IMR-90 (cell line): ENCODE results near the gene ZCCHC24. TPM values are rescaled to one million over a fixed set of nuclear protein-coding genes. Genes with fewer than 3 reads are reported as not detected.

Experiments
- ATAC-seq: fragments of 200-7000 bp; cut with Tn5 transposase; 2 replicates; pipeline ENCODE4 v1.9.1; 2020; ENCODE audit warnings: low read depth, mild to moderate bottlenecking, moderate library complexity
- BruUV-seq: library from RNA; stranded (reverse); fragments of 400-500 nt; replicated peaks from 2 replicates; lab custom pipeline; 2021; lab: Mats Ljungman, UMichigan
- CTCF ChIA-PET: fragments of 300-600 bp; formaldehyde crosslinking; extraction: SDS; loops from one replicate; lab custom pipeline; 2021; ENCODE audit warnings: antibody characterized with exemption; lab: Yijun Ruan, JAX
- POLR2A ChIA-PET: fragments of 300-600 bp; sonication (Branson Sonifier 250); formaldehyde crosslinking; loops from one replicate; lab custom pipeline; 2022; ENCODE audit warnings: antibody characterized with exemption; ENCODE audit not compliant: unreplicated experiment; lab: Charles Lee
- DNase-seq: peaks from one replicate; pipeline ENCODE4 v3.0.0; 2013
- H2AFZ ChIP-seq: replicated peaks from 2 replicates; pipeline ENCODE3; 2013; ENCODE audit warnings: low read length, mild to moderate bottlenecking; ENCODE audit not compliant: poor library complexity
- H2AK5ac ChIP-seq: 2 replicates; pipeline ENCODE4 v1.6.1; 2013; ENCODE audit warnings: low read depth, low read length, inconsistent platforms
- H2AK9ac ChIP-seq: replicated peaks from 2 replicates; pipeline ENCODE3; 2013; ENCODE audit warnings: mild to moderate bottlenecking, low read depth, low read length, moderate library complexity; ENCODE audit not compliant: poor library complexity
- H2BK120ac ChIP-seq: 2 replicates; pipeline ENCODE4 v1.6.1; 2013; ENCODE audit warnings: low read depth, low read length, inconsistent platforms
- H2BK15ac ChIP-seq: 3 replicates; pipeline ENCODE4 v1.6.1; 2013; ENCODE audit warnings: low read depth, low read length, inconsistent platforms
- H2BK20ac ChIP-seq: 2 replicates; pipeline ENCODE4 v1.6.1; 2013; ENCODE audit warnings: low read depth, mild to moderate bottlenecking, inconsistent platforms, low read length, moderate library complexity
- H2BK5ac ChIP-seq: 2 replicates; pipeline ENCODE4 v1.6.1; 2013; ENCODE audit warnings: mild to moderate bottlenecking, low read depth, low read length, inconsistent platforms; ENCODE audit not compliant: poor library complexity, severe bottlenecking
- H3K14ac ChIP-seq: replicated peaks from 2 replicates; pipeline ENCODE4 v1.6.1; 2013; ENCODE audit warnings: low read depth, low read length, inconsistent platforms
- H3K18ac ChIP-seq: 2 replicates; pipeline ENCODE4 v1.6.1; 2013; ENCODE audit warnings: low read depth, low read length, control low read depth
- H3K23ac ChIP-seq: 2 replicates; pipeline ENCODE4 v1.6.1; 2013; ENCODE audit warnings: low read depth, low read length, inconsistent platforms
- H3K27ac ChIP-seq: 2 replicates; pipeline ENCODE4 v1.5.1; 2013; ENCODE audit warnings: mild to moderate bottlenecking, control low read depth, low read length; ENCODE audit not compliant: insufficient read depth
- H3K27me3 ChIP-seq: 2 replicates; pipeline ENCODE4 v1.6.1; 2013; ENCODE audit warnings: low read length; ENCODE audit not compliant: control insufficient read depth, insufficient read depth
- H3K36me3 ChIP-seq: 2 replicates; pipeline ENCODE4 v1.6.1; 2013; ENCODE audit warnings: low read length, mixed read lengths; ENCODE audit not compliant: control insufficient read depth, insufficient read depth
- H3K4ac ChIP-seq: 2 replicates; pipeline ENCODE4 v1.6.1; 2013; ENCODE audit warnings: low read depth, low read length, inconsistent platforms
- H3K4me1 ChIP-seq: 2 replicates; pipeline ENCODE4 v1.6.1; 2013; ENCODE audit warnings: low read length, mixed read lengths; ENCODE audit not compliant: control insufficient read depth, insufficient read depth
- H3K4me2 ChIP-seq: 2 replicates; pipeline ENCODE4 v1.6.1; 2013; ENCODE audit warnings: low read depth, mild to moderate bottlenecking, control low read depth, low read length, moderate library complexity
- H3K4me3 ChIP-seq: 2 replicates; pipeline ENCODE4 v1.5.1; 2013; ENCODE audit warnings: low read depth, mild to moderate bottlenecking, control low read depth, low read length, moderate library complexity; ENCODE audit not compliant: insufficient read depth
- H3K56ac ChIP-seq: 2 replicates; pipeline ENCODE4 v1.6.1; 2013; ENCODE audit warnings: low read length, inconsistent platforms; ENCODE audit not compliant: insufficient read depth; ENCODE audit errors: extremely low read depth
- H3K79me1 ChIP-seq, 2 experiments: 2 replicates each; pipeline ENCODE4 v1.6.1; 2013; ENCODE audit warnings: low read length in 2 of 2, inconsistent platforms in 1 of 2, low read depth in 1 of 2
- H3K9ac ChIP-seq: 2 replicates; pipeline ENCODE4 v1.6.1; 2013; ENCODE audit warnings: low read depth, low read length, control low read depth
- H3K9me1 ChIP-seq: 2 replicates; pipeline ENCODE4 v1.6.1; 2013; ENCODE audit warnings: low read length, inconsistent platforms; ENCODE audit not compliant: insufficient read depth
- H3K9me3 ChIP-seq: 2 replicates; pipeline ENCODE4 v1.6.1; 2013; ENCODE audit warnings: low read length; ENCODE audit not compliant: control insufficient read depth, insufficient read depth
- H4K20me1 ChIP-seq: 2 replicates; pipeline ENCODE4 v1.6.1; 2013; ENCODE audit warnings: low read length, inconsistent platforms; ENCODE audit not compliant: insufficient read depth
- H4K5ac ChIP-seq: 2 replicates; pipeline ENCODE4 v1.6.1; 2013; ENCODE audit warnings: mild to moderate bottlenecking, low read depth, low read length, control low read depth
- H4K8ac ChIP-seq, 2 experiments: 2 replicates each; pipeline ENCODE4 v1.6.1; 2013; ENCODE audit warnings: low read depth in 2 of 2, low read length in 2 of 2, control low read depth in 1 of 2, inconsistent platforms in 1 of 2
- H4K91ac ChIP-seq: 2 replicates; pipeline ENCODE4 v1.6.1; 2013; ENCODE audit warnings: low read depth, low read length, inconsistent platforms; ENCODE audit not compliant: insufficient read depth
- CEBPB ChIP-seq: IDR thresholded peaks from 2 replicates; pipeline ENCODE4 v1.6.1; 2012; ENCODE audit warnings: low read depth, low read length, improper control_type of control experiment
- POLR2A ChIP-seq: IDR thresholded peaks from 2 replicates; pipeline ENCODE4 v1.6.1; 2012; ENCODE audit warnings: mild to moderate bottlenecking, low read depth, low read length
- RFX5 ChIP-seq: IDR thresholded peaks from 2 replicates; pipeline ENCODE4 v1.8.0; 2012; ENCODE audit warnings: low read depth, mild to moderate bottlenecking, low read length, moderate library complexity
- WGBS, 2 experiments: methylation state at CpG; one replicate each; pipeline versions ENCODE4 v1.1.5 to v1.1.7; 2013; ENCODE audit warnings: missing lambda C conversion rate in 2 of 2; ENCODE audit not compliant: insufficient read length in 1 of 2; ENCODE audit errors: extremely low coverage in 2 of 2; 5-methylcytosine and 5-hydroxymethylcytosine counted together
- dilution Hi-C: fragments of 300-500 bp; cut with HindIII; formaldehyde crosslinking; loops from one replicate; pipeline ENCODE4 v1.14.3; 2018; ENCODE audit warnings: low sequenced_read_pairs; ENCODE audit not compliant: unreplicated experiment
- in situ Hi-C: fragments of 300-500 bp; cut with MboI; formaldehyde crosslinking; loops from 3 replicates; pipeline ENCODE4 v1.14.3; 2019; ENCODE audit warnings: low sequenced_read_pairs, inconsistent platforms, mixed read lengths
- intact Hi-C: fragments of 100-400 bp; cut with micrococcal nuclease; formaldehyde crosslinking; loops from 2 replicates; pipeline ENCODE4 v1.10.0; 2022
- polyA plus RNA-seq, 3 experiments: library from polyadenylated mRNA; depleted of rRNA; stranded (reverse); fragments of >200 nt; gene quantifications; 2 replicates each; pipeline ENCODE4 v1.2.3, GENCODE V29; 2012; ENCODE audit warnings: low replicate concordance in 1 of 3
- total RNA-seq: library from RNA; depleted of rRNA; stranded (reverse); fragments of >200 nt; gene quantifications from 2 replicates; pipeline ENCODE4 v1.2.3, GENCODE V29; 2012

ZCCHC24 gene
- total and polyA plus RNA-seq, 2 of the 4 experiments (the other 2 are of a cell fraction): 15.1 to 25.9 TPM

DNA sequence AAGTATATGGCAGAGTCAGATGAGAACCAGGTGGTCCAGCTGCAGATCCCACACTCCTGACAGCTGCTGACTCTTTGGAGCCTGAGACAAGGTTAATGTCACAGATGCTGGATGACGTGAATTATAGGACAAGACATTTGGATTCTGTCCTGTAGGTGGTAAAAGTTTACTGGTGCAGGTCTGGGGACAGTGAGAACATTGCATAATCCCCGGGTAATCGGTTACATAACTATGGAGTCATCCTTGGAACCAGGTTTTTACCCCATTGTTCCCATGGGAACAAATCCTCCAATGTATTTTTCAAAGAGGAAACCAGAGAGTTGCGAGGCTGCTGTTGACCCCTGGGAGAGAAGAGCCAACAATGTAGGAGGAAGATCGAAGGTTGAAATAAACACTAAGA, 27.5 kb upstream of the ZCCHC24 start:
- intact Hi-C loops: no loop called here
- no peaks in the 10 kb centered on the region for H3K36me3 ChIP-seq
- dilution Hi-C loops: no loop called here
- H3K56ac ChIP-seq: no peak overlapping the region
- H3K14ac ChIP-seq: no peak overlapping the region
- peaks cover 11% of the 10 kb centered on the region; the same call in 1 of the 2 replicates for H3K9me1 ChIP-seq
- no peak overlapping the region for H4K91ac ChIP-seq
- H2BK5ac ChIP-seq: no peak overlapping the region
- no peak overlapping the region for H2BK15ac ChIP-seq
- H3K4me1 ChIP-seq: peaks cover 6% of the 10 kb centered on the region; the same call in 1 of the 2 replicates
- in situ Hi-C loops: no loop called here
- 100% methylated on average over 1 of the region's 5 CpGs; no CpG with 5 or more reads in 1 of the 2 experiments for WGBS, 2 experiments
- H4K5ac ChIP-seq: no peak overlapping the region
- BruUV-seq: no TSS peak
- ATAC-seq (no peak), DNase-seq (no peak)
- no peaks in the 10 kb centered on the region for H3K79me1 ChIP-seq
- no peak overlapping the region for H3K27ac ChIP-seq
- H4K8ac ChIP-seq: no peak overlapping the region
- no peak overlapping the region for H2AK9ac ChIP-seq
- no peak overlapping the region for H3K18ac ChIP-seq
- H3K9me3 ChIP-seq: no peaks in the 10 kb centered on the region
- TF ChIP-seq CEBPB: peak; percentile 65
- TF ChIP-seq RFX5: no peak
- TF ChIP-seq POLR2A: no peak
- peaks cover 1% of the 10 kb centered on the region; the same call in 1 of the 2 replicates for H3K27me3 ChIP-seq
- no peaks in the 10 kb centered on the region for H4K20me1 ChIP-seq
- no peak overlapping the region for H2AFZ ChIP-seq
- H2AK5ac ChIP-seq: no peak overlapping the region
- ChIA-PET CTCF (no interaction called here), POLR2A (no interaction called here)
- no peak overlapping the region for H3K23ac ChIP-seq
- no peak overlapping the region for H2BK120ac ChIP-seq
- H3K9ac ChIP-seq: no peak overlapping the region
- 0 out of 2 replicates have a peak overlapping the region, but pooled peaks have one; percentile 2 for H3K4ac ChIP-seq
- no peak overlapping the region for H2BK20ac ChIP-seq
- H3K4me3 ChIP-seq: no peak overlapping the region
- H3K4me2 ChIP-seq: no peak overlapping the region
